ENCODE results near the gene PPP1R13B.

PPP1R13B gene

DNA sequence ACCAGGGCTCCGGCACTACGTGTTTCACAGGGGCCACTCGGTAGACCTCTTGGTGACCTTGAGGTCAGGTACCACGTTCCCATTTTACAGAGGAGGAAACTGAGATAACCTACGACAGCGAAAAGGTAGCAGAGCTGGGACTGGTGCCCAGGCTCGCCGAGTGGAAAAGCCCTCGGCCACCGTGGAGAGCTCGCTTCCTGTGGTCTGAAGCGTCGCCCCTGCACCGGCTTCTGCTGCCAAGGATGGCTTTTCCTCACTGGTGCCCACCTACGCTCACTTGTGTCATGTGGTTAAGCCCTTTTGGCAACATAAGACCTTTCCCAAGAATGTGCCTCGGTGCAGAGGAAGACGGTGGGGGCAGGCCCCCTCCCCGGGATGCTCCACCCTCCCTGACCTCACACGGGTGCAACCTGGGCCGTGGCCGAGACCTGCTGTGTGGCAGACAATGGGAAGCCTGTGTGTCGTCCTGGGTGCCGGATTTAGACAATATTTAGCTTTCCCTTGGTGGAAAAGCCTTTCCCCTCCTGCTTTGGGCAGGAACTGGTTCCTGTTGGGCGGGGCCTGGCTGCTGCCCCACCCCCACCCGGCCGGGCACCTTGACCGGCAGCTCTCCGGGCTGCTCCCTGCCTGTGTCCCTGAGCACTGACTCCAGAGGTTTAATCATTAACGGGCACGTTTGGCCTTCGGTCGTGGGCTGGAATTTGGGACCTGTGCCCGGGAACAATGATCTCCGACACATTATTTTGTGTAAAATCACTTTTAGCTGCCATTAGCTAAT lies 32.4 kb upstream of the PPP1R13B start:
- FAIRE-seq = no peak

DNA sequence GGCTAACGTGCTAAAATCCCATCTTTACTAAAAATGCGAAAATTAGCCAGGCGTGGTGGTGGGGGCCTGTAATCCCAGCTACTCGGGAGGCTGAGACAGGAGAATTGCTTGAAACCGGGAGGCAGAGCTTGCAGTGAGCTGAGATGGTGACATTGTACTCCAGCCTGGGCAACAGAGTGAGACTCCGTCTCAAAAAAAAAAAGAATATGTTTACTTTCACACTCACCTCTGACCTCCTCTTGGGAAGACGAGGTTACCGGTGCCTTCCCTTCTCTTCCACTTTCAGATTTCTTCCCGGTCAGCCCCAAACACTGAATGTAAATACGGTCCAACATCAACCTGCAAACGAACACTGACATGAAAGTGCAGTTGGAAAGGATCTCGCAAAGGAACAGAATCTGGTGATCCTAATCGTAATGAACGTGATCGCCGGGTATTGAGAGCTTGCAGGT lies 31.8 kb upstream of the PPP1R13B start:
- no peak for FAIRE-seq

DNA sequence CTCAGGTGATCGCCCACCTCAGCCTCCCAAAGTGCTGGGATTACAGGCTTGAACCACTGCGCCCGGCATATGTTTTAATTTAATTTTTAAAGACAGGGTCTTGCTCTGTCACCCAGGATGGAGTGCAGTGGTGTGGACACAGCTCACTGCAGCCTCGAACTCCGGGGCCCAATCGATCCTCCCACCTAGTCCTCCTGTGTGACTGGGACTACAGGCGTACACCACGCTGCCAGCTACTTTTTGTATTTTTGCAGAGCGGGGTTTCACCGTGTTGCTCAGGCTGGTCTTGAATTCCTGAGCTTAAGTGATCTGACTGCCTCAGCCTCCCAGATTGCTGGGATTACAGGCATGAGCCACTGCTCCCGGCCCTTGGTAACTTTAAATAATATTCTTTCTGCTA lies 30.8 kb upstream of the PPP1R13B start:
- FAIRE-seq = no peak

DNA sequence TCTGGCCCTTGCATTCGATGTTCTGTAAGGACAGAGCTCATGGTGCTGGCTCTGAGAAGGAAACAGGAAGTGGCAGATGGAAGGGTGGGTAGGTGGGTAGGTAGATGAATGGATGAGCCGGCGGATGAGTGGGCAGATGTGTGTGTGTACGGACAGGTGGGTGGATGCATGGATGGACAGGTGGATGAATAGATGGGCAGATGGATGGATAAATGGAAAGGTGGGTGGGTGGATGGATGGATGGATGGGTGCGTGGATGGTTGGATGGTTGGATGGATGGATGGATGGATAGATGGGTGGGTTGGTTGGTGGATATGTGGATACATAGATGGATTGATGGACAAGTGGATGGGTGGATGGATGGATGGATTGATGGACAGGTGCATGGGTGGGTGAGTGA lies 27.6 kb upstream of the PPP1R13B start:
- FAIRE-seq = no peak

DNA sequence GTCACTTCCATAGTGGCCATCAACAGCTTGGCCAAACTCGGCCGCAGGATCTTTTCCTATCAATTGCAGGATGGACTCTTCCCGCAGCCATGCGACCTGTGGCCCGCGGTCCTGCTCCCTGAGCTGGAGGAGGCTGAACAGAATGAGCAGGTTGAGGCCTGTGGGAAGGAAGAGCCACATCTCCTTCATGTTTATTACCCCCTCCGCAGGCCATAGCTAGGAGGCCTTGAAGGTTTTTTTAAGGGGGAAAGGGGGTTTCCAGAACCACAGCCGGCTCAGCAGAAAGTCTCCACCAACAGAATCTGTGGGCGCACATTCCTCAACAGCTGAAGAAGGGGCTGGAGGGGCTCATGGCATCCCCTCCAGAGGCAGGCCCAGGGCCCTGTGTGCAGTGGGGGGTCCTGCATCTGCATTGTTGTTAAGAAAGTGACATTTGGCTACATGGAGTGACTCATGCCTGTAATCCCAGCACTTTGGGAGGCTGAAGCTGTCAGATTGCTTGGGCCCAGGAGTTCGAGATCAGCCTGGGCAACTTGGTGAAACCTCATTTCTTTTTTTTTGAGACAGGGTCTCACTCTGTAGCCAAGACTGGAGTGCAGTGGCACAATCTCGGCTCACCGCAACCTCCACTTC lies 25.2 kb upstream of the PPP1R13B start:
- FAIRE-seq = no peak

DNA sequence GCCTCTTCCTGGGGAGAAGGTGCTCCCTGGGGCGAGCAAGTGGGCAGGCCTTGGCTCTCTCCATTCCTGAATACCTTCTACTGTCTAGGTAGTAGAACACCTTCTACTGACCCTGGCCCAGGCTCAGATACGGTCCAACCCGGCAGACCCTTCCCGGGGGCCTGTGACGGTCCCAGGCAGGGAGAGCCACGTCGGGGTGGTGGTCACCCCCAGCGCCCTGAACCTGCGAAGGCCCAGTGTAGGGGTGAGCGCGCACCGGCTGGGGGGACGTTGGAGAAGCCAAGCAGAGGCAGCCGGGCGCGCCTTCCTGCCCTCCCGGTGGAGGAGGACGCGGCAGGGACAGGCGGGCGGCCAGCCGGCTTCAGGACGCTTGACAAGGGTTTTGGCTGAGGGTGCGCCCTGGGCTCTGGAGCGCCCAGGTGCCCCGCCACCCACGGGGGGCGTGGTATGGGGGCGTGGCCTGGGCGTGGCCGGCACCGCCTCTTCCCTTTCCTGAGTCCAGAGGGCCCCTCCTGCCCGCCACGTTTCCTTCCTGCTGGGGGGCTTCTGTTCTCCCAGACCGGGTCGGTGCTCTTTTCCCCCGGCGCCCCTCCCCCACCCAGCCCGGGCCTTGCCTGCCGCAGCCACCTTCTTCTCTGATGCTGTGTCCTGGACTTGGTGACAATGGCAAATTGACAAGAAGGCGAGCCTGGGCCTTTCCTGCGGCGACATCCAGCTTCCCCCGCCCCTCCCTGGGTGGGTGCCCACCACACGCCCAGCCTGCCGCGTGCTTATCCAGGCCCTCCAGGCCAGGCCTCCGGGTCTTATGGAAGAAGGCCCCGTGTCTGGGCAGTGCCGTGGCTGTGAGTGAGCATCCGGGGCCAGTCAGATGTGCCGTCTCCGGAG lies 24.5 kb upstream of the PPP1R13B start:
- no peak for FAIRE-seq

DNA sequence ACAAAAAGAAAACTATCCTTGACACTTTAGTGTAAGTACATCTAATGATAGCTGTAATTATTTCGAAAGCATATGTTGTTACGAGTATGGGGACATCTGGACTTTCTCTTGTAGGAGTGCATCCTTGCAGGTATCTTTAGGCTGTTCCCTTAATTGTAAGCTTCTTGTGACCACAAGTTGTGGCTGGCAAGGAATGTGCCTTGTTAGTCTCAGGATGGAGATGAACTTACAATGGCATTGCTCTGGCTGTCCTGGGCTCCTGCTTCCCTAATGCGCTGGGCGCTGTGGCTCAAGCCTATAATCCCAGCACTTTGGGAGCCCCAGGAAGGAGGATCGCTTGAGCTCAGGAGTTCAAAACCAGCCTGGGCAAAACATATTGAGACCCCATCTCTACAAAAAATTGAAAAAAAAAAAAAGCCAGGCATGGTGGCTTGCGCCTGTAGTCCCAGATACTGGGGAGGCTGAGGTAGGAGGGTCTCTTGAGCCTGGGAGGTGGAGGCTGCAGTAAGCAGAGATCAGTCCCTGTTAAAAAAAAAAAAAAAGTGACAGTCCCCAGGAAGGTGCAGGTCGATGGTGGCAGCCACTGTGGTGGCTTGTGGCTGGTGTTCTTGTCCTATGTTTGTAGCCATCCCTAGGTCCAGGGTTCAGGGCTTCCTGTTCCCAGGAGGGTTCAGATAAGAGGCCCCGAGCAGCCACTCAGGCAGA lies 23.7 kb upstream of the PPP1R13B start:
- no peak for FAIRE-seq

DNA sequence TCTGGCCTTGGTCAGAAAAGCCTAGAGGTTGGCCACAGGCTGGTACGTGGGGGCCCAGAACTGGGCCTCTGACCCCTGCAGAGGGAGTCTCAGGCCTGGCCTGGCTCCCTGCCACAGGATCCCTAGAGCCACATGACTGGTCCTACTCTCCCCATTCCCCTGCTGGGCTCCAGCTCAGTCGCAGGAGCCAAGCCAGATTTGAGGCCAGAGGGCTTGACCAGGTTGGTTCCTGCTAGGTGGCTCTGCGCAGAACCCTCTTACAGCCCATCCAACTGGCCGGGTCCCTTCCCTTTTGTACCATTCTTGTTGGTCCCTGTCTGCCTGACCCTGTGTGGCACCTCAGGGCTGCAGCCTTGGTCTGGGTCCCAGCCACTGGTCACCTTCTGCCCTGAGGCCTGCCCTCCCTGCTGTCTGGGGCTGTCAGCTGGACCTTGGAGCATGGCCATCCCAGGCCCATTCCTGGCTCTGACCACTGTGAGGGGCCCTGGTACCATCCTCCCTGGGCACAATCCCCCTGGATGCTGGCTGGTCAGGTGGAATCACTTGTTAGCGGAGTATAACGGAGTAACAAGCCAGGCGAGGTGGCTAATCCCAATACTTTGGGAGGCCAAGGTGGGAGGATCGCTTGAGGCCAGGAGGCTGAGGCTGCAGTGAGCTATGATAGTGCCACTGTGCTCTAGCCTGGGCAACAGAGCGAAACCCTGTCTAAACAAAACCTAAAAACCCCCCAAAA lies 22.9 kb upstream of the PPP1R13B start:
- FAIRE-seq = no peak

DNA sequence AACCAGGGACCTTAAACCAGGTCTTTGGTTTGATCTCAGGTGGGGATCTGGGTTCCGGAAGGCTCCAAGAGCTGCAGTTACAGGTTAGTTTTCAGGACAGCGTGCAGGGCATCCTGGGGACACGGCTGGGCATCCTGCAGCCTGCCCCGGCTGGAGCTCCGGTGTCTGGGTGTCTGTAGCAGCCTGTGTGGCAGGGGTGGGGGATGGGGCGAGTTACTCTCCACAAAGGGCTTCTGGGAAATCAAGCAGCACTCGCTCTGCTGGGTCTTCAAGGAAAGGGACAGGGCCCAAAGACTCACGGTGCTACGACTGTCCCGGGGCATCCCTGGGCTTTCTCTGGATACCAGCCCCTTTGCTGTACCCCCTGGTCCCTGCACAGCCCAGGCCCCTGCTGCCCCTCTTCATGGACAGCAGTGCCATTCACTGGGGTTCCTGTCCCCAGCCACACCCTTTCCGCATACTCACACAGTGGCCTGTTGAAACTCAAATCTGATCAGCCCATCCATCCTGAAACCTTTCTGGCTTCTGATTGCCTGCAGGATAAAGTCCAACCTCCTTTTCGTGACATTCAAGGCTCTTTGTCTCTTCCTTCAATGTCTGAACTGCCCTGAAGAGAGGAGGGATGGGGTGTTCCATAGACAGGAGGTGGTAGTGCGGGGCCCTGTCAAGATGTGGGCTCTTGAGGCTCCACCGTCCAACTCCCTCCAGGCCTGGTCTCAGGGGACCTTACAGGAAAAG lies 22.2 kb upstream of the PPP1R13B start:
- no peak for FAIRE-seq

DNA sequence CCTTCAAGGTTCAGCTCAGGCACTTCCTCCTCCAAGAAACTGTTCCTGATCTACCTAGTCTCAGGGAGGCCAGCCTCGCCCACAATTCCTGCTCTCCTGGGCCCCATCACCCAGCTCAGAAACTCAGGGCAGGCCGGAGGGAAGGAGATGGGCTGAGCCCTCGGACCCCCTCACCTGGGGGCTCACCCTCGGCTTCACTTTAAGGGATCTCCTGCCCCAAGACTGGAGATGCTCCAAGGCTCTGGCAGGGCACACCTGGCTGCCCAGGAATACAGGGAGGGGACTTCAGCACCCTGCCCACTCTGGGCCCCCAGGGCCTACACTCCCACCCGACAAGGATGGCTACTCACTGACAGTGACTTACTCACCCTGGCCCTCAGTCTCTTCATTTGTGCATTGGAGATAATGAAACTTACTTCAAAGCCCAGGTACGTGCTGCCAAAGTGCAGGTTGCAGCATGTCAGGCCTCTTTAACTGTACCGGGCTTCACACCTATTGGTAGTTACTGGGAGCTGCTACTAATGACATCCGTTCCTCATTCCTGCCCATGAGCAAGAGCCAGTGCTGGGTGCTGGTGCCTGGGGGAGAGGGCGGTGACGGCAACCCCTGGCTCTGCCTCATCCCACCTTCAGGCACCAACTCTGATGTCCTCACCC lies 21.0 kb upstream of the PPP1R13B start:
- no peak for FAIRE-seq

DNA sequence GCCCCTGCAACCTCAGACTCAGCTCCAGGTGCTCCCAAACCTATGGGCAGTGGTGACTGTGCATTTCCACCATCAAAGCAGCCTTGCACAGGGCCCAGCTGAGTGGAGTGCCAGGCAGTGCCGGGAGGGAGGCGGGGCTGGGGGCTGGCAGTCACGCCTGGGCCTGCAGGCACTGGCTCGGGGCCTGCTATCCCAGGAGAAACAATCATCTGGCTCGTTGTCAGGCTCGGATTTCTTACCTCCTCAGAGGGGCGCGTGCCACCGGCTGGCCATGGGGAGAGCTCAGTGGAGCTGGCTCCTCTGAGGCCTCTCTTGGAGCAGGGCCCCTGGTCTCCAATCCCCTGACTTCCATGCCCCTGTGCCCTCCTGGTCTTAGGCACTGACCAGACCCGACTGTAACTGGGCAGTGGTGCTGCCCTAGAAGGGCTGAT lies 20.2 kb upstream of the PPP1R13B start:
- FAIRE-seq = no peak

DNA sequence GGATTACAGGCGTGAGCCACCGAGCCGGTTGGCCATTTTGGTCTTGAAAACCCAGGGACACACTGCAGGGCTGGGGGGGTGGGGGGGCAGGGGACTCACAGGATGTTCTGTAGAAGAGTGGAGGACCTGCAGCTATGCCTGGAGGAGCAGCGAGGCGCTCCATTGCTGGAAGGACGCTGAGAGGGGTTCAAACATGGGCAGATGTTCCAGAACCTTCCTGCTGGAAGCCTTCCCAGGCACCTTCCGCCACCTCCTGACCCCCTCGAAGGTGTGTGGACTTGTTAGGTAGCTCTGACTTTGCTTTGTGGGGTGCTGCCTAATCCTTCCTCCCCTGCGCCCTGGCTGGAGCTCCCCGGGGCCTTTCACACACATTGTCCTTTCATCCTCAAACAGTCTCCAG lies 19.6 kb upstream of the PPP1R13B start:
- FAIRE-seq = no peak

DNA sequence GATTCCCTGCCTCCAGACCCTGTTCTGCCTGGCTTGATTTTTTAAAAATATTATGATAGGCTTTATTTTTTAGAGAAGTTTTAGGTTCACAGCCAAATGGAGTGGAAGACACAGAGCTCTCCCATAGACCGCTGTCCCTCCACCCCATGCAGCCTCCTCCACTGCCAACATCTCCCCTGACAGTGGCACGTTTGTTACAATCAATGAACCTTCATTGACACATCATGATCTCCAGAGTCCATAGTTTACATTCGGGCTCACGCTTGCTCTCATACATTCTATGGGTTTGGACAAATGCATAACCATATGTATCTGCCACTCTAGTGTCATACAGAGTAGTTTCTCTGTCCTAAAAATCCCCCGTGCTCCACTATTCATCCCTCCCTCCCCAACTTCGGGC lies 15.9 kb upstream of the PPP1R13B start:
- FAIRE-seq = no peak

DNA sequence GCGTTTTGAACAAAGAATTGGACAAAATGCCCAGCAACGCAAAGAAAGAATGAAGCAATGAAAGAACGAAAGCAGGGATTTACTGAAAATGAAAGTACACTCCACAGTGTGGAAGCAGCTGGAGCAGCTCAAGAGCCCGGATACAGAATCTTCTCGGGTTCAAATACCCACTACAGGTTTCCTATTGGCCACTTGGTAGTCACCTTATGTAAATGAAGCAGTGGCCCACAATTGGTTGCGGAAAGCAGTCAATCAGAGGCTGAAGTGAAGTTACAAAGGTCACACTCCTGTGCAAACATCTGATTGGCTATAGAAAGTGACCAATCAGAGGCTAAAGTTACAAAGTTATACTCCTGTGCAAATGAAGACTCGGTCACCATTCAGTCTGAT lies 15.0 kb upstream of the PPP1R13B start:
- FAIRE-seq = no peak

DNA sequence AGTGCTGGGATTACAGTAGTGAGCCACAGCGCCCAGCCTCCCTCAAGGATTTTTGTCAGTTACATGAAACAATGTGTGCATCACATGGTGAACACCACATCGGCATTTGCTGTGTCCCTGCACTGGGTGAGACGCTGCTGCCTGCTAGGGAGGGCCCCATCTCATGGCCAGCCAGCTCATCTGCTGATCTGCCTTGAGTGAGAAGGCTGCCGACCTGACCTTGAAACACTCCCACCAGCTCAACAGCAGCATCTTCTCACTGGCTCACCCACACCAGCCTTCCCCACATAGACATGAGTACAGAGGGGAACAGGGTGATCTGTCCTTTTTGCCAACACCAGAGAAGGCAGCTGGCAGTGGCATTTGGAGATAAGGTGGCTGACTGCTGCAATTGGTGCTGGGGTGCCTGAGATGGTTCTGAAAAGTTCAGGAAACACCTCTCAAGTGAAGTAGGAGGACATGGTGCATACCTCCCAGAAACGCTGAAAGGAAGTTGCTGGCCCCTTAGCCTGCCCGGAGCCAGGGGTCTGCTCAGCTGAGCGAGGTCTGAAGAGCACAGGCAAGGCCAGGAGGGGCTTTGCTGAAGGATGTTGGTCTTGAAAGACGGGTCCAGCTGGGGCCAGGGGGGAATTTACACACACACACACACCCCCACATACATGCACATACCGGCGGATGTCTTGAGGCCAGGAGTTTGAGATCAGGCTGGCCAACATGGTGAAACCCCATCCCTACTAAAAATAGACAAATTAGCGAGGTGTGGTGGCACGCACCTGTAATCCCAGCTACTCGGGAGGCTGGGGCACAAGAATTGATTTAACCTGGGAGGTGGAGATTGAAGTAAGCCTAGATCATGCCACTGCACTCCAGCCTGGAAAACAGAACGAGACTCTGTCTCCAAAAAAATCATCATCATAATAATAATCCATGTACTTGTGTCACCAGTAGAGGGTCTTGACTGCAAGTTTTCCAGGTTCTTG lies 14.3 kb upstream of the PPP1R13B start:
- no peak for FAIRE-seq

DNA sequence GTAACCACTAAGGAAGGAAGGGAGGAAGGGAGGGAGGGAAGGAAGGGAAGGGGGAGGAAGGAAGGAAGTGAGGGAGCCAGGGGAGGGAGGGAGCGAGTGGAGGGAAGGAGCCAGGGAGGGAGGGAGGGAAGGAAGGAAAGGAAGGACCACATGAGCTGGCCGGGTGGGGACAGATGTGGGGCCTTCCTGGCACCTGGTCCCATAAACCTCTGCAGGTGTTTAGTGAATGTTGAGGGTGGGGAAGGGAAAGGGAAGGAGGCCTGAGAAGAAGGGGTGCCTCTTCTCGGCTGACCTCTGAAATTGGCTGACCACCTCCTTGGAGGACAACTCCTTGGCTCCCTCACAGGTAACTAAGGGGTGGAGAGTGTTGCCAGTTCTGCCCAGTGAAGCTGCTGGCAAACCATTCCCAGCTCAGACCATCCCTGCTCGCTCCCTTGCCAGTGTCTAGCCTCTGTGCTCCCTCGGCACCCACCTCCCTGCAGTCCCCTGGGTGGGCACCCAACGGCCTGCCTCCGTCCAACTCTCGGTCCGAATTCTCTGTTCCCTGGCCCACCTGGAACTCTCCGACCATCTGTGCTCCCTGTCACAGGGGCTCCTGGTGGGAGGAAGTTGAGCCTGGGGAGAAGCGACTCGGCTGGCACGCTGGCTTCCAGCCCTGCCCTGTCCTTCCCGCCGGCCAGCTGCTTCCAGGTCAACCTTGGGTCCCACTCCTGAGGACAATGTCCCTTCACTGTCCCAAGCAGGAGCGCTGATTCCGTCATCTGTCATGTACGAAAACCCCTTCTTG lies 12.2 kb upstream of the PPP1R13B start:
- no peak for FAIRE-seq

DNA sequence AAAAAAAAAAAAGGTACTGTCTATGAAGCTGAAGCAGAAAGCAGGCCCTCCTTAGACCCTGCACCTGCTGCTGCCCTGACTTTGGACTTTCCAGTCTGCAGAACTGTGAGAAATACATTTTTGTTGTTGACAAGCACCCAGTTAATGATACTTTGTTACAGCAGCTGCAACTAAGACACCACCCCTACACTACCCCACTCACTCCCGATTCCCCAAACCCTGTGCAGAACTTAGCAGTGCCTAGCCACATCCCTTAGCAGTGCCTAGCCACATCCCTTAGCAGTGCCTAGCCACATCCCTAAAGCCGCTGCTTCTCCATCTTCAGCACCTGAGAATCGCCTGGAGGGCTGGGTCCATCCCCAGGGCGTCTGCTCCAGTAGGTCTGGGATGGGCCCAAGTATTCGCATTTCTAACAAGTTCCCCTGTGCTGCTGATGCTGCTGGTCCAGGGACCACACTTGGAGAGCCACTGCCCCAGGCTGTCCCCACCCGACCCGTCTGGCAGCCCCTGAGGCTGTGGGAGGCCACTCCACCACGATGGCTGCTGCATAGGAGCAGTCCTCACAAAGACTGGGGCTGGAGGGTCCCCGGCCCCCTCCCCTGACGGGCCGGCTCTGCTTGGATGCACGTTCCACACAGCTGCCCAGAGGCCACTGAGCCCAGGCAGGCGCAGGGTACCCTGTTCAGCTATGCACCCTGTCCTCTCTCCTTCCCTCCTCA lies 10.8 kb upstream of the PPP1R13B start:
- no peak for FAIRE-seq

DNA sequence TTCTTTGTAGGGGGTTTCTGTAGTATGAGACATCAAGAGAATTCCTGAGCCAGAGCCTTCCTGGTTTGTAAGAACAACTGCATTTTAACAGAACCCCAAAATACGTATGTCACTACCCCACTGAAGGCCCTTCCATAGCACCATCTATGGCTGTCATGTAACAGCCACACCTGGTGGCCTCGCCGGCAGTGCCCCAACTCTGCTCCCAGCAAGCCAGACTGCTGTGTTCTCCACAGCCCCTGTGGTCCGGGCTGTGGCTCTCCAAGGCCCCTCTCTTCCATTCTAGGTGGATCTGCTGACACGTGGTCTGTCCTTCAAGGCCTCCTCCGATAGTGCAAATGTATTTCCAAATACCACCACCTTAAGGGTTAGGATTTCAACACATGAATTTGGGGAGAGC lies 9.9 kb upstream of the PPP1R13B start:
- FAIRE-seq = no peak

All from islet of Langerhans (tissue), 1 donor.